ENCODE data around the gene RNF166.
A peak's percentile ranks its signal among the peaks of the same experiment; 100 is the strongest.

RNF166 gene

DNA sequence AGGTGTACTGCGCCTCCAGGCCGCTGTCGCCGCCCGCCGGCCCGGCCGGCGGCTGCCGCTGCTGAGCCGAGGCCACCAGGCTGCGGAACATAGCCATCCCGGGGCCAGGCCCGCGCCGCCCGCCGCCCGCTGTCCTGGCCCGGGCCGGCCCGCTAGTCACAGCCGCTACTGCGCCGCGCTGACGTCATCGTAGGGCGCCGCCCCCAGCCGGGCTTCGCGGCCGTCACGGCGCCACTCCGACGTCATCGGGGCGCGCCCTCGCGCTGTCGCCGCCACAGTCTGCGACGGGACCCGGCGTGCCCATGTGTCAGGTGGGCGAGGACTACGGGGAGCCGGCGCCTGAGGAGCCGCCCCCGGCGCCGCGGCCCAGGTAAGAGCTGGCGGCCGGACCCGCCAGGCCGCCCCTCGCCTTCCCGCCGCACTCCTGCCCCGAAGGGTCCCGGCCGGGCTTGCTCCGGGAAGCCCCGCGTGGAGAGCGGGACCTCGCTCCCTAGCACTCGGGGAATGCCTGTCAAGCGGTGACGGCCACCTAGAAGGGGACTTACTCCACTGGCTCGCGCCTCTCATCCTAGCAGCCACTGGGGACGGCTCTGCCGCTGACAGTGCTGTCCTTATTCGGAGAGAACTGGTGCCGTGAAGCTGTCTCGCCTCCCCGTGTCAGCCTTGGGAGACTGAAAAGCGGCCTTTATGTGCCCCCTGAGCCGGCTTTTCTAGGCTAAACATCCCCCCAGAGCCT, at the start of gene RNF166, which contains the start of gene CTU2:
RNF166 (minus strand) TSS at position 180 of the 736 bp plus-strand sequence; CDS start at position 97, 83 bp downstream.
CTU2 (plus strand) TSS at position 275 of the 736 bp plus-strand sequence; CDS start at position 303, 28 bp downstream.
- peak; percentile 85 to 91 (median 88) for DNase-seq (ENCODE audit: low read depth in 4 of 4, low spot score in 1 of 4)

- no peak for DNase-seq (ENCODE audit: low read depth in 4 of 4, low spot score in 1 of 4)
Observed at GRCh38 chr16:88754912-88755744, 48.9 kb upstream of the RNF166 start.

GRCh38 chr16:88754109-88754911, 48.1 kb upstream of the RNF166 start:
- no peak for DNase-seq (ENCODE audit: low read depth in 4 of 4, low spot score in 1 of 4)

- DNase-seq (ENCODE audit: low read depth in 4 of 4, low spot score in 1 of 4): no peak
Observed at GRCh38 chr16:88753602-88754001, 47.4 kb upstream of the RNF166 start.

GRCh38 chr16:88753191-88753590, 47.0 kb upstream of the RNF166 start:
- DNase-seq (ENCODE audit: low read depth in 4 of 4, low spot score in 1 of 4): no peak

DNA sequence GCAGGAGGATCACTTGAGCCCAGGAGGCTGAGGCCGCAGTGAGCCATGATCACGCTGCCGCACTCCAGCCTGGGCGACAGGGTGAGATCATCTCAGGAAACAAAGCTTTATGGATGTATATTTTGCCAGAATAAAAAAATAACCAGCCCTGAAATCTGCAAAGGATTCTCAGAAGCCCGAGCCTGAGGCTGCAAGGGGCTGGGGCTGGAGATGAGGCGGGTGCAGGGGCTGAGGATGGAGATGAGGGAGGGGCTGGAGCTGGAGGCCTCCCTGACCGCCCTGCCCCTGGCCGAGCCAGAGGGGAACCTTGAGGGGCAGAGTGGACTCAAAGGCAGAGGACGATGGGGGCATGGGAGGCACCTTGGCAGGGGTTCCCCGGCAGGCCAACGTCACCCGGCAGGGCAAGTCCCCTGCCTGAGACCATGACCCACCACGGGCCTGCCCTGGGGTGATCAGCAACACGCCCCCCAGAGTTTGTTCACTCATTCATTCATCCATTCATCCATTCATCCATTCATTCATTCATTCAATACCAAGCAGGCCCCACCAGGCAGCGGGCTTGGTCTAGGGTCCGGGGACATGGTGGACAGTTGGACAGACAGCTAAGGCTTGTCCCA, 46.3 kb upstream of the RNF166 start:
- no peak for DNase-seq (ENCODE audit: low read depth in 4 of 4, low spot score in 1 of 4)

DNA sequence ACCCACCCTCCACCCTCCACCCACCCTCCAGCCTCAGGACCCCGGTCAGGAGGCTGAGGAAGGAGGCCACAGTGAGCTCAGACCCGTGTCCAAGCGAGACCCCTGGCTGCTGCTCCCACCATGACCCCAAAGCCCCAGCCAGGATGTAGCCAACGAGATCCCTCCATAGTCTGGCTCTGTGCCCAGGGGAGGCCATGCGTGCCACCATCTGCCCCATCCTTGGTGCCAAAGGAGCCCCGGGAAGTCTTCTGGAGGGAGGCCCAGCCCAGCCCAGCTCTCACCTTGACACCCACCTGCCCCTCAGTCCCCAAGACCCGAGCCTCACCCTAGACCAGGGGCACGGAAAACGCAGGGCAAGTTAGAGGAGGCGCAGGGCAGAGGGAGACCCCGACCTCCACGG, 44.6 kb upstream of the RNF166 start:
- no peak for DNase-seq (ENCODE audit: low read depth in 4 of 4, low spot score in 1 of 4)

GRCh38 chr16:88749358-88749757, 43.1 kb upstream of the RNF166 start:
- no peak for DNase-seq (ENCODE audit: low read depth in 4 of 4, low spot score in 1 of 4)

DNA sequence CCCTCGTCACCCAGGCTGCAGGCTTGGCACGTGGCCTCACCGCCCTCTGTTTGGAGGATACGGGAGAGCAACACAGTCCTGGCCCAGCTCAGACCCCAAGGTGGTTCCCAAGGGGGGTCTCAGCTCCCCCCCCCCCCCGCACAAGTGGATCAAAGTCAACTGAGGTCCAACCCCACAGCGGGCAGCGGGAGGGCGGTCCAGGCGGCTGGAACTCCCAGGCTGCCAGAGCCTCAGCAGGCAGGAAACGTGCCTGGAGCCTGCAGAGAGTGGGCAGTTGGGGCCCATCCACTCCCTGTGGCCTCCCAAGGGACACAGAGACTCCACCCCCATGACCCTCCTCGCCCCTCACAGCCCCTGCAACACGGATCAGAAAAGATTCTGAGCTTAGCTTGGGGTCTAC, 42.2 kb upstream of the RNF166 start:
- DNase-seq (ENCODE audit: low read depth in 4 of 4, low spot score in 1 of 4): no peak

DNA sequence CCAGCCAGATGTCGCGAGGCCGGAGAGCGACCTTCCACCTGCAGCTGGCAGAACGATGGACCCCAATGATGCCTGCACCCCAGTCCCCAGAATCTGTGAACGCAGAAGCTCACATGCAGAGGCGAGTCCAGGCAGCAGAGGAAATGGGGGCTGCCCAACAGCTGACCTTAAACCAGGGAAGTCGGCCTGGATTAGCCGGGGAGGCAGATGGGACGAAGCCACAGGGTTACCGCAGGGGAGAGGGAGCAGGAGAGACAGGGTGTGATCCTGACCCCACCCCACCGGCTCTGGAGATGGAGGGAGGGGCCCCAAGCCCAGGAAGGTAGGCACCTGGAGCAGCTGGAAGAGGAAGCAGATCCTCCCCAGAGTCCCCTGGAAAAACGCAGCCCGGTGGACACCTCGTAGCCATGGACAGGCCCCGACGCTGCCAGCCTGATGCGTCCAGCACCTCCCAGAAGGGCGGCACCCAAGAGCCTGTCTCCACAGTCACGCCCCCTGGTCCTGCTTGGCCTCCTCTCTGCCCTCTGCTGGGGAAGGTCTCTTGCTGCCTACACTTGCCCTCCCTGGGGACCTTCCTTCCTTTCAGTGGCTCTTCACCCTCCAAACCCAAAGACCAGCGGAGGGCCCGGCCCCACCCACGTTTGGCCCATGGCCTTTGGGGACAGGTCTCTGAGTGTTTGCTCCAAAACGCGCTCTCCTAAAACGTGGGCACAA, 41.5 kb upstream of the RNF166 start:
- DNase-seq (ENCODE audit: low read depth in 4 of 4, low spot score in 1 of 4): no peak

GRCh38 chr16:88746506-88746905, 40.3 kb upstream of the RNF166 start:
- no peak for DNase-seq (ENCODE audit: low read depth in 4 of 4, low spot score in 1 of 4)

DNA sequence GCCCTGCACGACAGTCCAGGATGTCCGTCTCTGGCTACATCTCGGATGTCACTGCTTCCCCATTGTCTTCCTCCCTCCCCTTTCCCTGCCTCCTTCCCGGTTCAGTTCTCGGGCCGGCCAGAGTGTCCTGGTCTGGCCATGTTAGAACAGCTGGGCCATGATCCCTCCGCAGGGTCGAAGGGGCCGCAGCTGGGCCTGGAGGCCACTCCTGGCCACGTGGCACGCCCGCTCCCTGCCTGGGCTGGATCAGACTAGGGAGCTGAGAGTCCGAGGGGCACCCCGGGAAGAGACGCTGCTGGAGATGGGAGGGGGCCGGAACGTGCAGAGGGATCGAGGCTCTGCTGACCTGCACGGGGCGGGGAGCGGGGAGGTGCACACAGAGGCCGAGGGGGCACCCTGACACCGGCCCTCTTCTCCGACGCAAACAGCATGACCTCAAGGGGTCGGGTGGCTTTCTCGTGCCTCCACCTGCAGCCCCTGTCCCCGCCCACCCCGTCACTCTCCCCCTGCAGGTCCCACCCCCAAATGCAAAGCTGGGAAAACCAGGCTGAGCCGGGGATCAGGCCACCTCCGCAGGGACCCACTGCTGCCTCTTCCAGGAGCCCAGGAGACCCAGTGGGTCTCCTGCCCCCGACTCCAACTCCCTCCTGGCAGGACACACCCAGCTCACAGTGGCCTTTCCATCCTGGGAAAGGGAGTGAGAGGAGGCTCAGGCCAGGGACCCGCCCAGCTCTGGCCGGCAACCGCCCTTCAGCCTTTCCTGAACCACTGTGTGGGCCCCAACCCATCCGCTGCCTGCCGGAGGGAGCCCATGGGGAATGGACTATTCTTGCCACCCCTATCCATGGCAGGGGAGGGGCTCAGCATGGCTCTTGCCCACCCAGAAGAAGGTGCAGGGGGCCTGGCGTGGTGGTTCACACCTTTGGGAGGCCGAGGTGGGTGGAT, 38.6 kb upstream of the RNF166 start:
- no peak for DNase-seq (ENCODE audit: low read depth in 4 of 4, low spot score in 1 of 4)

- DNase-seq (ENCODE audit: low read depth in 4 of 4, low spot score in 1 of 4): peak; percentile 64 to 70 (median 65)
Observed at GRCh38 chr16:88743693-88744576, 37.7 kb upstream of the RNF166 start.

DNA sequence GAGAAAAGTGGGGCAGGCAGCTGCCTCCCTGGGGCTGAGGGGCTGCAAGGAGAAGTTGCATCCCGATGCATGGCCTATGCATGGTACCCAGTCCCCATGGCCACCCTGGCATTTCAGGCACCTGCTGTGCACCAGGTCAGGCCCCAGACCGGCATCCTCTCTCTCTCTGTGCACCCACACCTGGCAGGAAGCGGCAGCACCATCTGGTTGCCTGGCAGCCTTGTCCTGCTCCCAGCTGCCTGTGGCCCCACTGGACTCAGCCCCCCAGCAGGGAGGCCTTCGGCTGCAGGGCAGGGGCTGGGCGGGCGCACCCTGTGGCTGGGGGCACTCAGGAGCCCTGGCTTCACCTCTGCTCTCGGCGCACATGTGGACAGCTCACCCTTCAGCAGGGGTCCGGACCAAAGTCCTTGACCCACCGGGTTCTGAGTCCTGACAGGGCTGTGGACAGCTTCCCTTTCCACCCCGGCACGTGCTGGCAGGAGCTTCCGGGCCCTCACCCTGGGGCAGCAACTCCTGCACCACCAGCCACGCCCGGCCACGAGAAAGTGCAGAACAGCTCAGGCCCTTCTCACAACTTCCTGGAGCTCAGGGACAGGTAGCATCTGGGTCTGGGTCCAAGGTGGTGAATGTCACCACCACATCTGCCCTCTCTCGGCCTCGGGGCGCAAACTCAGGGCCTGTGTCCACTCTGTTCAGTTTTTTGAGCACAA, 36.8 kb upstream of the RNF166 start:
- DNase-seq (ENCODE audit: low read depth in 4 of 4, low spot score in 1 of 4): no peak

- DNase-seq (ENCODE audit: low read depth in 4 of 4, low spot score in 1 of 4): no peak
Observed at GRCh38 chr16:88741368-88741767, 35.2 kb upstream of the RNF166 start.

DNA sequence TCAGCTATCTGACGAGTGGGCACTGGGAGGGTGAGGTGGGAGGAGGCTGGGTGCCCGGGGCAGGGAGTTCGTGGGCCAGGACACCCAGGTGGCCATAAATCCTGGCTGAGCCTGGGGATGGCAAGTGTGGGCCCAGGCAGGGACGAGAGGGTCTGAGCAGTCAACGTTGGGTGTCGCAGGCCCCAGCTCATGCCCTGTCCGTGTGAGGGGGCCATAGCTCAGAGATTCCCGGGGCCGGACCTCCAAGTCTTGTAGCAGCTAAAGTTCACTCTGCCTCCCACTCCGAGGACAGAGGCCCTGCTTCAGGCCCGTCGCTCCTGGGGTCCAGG, 34.5 kb upstream of the RNF166 start:
- DNase-seq (ENCODE audit: low read depth in 4 of 4, low spot score in 1 of 4): no peak

DNA sequence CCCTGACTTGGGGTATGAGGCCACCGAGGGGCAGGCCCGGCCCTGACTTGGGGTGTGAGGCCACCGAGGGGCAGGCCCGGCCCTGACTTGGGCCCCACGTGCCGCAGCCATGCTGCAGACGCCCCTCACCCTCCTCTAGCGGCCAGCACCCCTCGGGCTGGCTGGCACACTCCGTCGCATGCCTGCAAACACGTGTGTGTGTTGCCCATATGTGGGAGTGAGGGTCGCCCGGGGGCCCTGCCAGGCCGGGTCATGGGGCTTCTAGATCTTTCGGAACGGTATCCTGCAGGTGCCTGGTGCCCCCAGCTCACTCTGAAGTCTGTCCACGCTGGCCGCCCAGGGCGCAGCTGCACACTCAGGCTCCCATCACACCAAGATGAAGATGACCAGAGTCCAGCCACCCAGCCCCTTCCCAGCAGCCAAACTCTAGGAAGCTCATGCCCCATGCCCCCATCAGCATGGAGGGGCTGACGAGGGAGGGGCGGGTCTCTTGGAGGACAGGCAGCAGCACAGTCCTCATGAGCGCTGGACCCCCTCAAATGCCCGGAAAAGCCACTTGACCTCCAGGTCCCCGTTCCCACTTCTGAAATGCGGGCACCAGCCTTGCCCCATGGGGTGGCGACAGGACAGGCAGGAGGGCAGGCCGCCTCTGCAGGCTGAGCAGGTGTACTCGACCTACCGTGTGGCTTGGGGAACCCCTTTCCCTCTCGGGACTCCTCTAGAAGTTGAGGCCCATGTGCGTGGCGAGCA, 33.9 kb upstream of the RNF166 start:
- DNase-seq (ENCODE audit: low read depth in 4 of 4, low spot score in 1 of 4): no peak
